HG03460 (cell line): ENCODE results near the gene FOLR3.
"Not testable (repeated sequence)": the region's sequence is repeated elsewhere in the genome, so short reads cannot be mapped to it uniquely, and the experiment has no call there.

Source experiments
- ATAC-seq: cut with Tn5 transposase; IDR thresholded peaks from one replicate; pipeline ENCODE4 v1.9.1; 2021; ENCODE audit not compliant: unreplicated experiment

FOLR3 gene

DNA sequence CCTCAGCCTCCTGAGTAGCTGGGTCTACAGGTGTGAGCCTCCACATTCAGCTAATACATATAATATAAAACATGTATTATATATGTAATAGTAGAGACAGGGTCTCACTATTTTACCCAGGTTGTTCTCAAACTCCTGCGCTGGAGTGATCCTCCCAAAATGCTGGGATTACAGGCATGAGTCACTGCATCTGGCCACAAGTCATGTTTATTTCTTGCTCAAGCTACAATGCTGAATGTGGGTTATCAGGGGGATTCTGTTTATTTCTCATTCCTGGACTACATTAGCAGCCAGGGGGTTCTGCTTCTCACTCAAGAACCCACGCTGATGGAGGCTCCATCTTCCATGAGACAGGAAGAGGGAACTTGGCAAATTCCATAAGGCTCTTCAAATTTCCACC is 24.8 kb downstream of the FOLR3 start:
- no peak for ATAC-seq

DNA sequence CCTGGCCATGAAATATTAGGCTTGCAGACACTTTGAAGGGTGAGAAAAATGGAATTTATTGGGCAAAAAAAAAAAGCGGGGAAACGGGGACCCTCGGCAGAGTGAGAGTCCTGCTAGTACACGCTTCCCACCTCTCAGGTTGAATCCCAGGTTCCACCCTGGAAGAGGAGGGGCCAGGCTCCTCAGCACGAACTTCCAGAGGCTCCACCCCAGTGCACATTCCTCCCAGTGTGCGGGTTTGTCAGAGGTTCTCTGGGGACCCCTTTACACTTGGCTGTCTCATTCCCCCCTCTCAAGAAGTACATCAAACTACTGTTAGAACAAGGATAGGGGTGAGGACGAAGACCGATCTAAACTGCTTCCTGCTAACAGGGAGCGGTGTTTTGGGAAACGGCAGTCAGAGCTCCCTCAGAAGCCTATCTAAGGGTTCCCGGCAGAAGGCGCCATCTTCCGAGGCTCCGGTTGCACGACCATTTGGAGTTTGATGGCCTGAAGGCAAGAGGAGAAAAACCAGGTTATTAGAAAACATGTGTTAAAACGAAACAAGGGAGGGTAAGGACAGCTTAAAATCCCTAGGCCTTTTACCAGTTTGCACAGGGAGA is 27.5 kb downstream of the FOLR3 start:
- no peak for ATAC-seq

DNA sequence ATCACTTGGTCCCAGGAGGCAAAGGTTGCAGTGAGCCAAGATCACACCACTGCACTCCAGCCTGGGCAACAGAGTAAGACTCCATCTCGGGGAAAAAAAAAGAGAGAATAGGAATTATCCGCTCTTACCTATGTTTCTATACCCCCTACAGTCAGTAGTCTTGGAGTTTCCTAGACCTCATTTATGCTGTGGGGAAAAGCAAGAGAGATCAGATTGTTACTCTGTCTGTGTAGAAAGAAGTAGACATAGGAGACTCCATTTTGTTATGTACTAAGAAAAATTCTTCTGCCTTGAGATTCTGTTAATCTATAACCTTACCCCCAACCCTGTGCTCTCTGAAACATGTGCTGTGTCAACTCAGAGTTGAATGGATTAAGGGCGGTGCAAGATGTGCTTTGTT is 28.7 kb downstream of the FOLR3 start:
- ATAC-seq, result not testable (repeated sequence)

DNA sequence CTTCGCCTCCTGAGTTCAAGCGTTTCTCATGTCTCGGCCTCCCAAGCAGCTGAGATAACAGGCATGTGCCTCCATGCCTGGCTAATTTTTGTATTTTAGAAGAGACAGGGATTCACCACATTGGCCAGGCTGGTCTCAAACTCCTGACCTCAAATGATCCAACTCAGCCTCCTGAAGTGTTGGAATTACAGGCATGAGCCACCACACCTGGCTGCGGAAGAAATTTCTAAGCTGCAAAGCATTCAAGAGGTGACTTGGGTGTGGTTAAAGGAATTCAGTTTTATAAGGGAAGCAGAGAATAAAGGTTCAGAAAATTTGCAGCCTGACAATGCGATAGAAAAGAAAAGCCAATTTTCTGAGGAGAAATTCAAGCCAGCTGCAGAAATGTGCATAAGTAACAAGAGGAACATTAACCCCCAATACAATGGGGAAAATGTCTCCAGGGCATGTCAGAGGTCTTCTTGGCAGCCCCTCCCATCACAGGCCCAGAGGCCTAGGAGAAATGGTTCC is 33.6 kb downstream of the FOLR3 start:
- ATAC-seq, result not testable (repeated sequence)

DNA sequence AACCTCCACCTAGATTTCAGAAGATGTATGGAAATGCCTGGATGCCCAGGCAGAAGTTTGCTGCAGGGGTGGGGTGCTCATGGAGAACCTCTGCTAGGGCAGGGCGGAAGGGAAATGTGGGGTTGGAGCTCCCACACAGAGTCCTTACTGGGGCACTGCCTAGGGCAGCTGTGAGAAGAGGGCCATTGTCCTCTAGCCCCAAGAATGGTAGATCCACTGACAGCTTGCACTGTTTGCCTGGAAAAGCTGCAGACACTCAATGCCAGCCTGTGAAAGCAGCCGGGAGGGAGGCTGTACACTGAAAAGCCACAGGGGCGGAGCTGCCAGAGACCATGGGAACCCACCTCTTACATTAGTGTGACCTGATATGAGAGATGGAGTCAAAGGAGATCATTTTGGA is 34.2 kb downstream of the FOLR3 start:
- not testable (repeated sequence) for ATAC-seq

DNA sequence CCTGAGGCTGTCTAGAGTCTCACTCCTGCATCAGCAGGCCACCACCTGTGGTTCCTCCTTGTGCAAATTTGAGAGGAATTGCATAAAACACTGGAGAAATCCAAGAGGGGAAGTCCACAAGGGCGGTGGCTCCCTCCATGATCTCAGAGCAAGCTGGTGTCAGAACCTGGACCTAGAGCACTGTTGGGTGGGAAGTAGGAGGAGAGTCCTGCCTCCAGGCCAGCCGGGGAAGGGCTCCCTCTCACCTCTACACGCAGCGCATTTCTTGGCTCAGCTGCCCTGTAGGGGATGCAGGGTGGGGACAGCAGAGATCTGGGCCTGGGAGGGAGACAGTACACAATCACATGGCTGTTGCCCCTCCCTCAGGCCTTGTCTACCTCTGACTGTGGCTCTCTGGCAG is 36.5 kb downstream of the FOLR3 start:
- not testable (repeated sequence) for ATAC-seq

DNA sequence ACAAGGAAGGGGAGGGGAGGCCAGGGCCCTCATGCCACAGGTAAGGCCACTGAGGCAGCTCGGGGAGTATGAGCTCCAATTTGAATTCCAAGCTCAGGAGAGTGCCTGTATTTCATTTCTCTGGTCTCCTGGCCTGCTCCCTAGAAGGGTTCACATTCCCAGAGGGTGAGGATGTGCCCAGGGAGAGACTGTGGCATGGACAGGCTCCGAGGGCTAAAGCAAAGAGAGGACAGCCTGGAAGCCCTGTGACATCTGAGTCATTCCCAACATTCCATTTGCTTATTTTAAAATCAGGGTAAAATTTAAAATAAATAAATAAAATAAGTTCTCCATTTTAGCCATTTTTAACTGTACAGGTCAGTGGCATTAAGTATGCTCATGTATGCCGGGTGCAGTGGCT is 37.8 kb downstream of the FOLR3 start:
- ATAC-seq, result no peak

DNA sequence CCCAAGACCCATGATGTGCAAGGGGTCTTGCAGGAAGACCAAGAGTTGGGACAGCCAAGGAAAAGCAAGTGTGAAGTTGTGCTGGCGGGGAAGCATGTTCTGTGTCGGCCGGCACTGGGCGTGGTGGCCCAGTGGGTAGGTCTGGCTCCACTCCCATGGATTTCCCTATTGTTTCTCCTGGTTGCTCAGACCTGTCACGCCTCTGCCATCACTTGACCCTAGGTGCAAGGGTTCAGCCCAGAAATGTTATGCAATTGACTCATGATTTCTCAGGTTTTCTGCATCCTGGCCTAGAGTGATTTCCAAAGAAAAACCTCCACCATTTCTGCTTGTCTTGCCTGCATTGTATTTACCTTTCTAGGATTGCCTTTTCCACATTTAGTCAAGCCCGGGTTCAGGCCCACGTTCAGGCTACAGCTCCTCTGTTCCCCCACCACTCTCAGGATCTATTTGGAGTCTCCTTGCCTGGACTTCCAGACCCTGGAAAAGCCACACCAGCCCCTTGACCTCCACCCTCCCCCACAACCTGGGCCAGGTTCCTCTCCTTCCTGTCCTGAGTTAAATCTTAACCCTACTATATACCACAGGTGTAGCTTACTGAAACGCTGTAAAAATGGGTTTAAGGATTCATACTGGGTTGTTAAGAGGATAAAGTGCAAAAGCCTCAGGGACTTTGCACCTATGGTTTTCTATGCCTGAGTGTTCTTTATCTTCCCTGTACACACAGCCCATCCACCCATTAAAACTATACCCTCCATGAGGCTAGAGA is 39.0 kb downstream of the FOLR3 start:
- ATAC-seq, result no peak

DNA sequence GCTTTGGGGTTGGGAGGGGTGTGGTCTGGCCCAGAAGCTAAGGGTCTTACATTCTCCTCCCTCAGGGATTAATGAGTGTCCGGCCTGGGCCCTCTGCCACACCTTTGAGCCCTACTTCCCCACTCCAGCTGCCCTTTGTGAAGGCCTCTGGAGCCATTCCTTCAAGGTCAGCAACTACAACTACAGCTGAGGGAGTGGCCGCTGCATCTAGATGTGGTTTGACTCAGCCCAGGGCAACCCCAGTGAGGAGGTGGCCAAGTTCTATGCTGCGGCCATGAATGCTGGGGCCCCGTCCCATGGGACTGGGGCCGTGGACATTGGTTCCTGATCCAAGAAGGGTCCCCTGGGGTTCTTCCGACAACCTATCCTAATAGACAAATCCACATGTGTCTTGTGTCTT is 42.1 kb downstream of the FOLR3 start:
- no peak for ATAC-seq

DNA sequence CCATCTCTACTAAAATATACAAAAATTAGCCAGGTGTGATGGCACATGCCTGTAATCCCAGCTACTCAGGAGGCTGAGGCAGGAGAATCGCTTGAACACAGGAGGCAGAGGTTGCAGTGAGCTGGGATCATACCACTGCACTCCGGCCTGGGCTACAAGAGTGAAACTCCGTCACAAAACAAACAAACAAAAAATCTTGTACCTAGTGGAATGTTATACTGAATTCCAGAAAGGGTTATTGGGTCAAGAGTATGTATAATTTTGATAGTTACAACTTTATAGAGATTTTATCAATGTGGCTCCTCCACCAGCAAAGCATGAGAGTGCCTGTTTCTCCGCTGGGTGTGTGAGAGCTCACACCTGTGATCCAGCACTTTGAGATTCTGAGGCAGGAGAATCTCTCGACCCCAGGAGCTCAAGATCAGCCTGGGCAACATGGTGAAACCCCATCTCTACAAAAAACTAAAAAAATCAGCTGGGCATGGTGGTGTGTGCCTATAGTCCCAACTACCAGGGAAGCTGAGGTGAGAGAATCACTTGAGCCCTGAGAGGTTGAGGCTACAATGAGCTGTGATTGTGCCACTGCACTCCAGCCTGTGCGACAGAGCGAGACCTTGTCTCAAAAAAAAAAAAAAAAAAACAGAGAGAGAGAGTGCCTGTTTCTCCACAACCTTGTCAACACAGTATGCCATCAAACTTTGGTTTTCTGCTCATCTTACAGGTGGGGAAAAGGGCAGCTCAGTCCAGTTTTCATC is 43.7 kb downstream of the FOLR3 start:
- no peak for ATAC-seq

DNA sequence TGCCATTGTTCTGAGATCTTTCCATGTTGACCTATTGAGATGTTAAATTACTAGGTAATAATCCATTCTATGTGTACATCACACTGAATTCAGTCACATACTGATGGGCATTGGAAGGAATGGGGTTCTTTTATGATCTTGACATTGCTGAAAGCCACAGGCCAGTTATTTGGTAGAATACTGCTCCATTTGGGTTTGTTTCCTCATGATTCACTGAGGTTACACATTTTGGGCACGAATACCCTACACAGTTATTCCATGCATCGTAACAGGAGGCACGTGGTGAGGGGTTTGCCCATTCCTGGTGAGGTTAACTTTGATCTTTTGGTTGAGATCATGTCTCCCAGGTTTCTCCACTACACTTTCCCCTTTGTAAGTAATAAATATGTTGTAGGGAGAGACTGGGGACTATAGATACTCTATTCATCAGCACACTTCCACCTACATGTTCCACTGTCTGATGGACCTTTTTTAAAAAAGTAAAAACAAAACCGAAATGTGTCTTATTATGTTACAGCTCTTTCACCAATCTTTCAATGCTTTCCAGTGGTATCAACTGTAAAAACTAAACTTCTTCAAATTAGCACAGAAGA is 44.4 kb downstream of the FOLR3 start:
- ATAC-seq, result no peak

DNA sequence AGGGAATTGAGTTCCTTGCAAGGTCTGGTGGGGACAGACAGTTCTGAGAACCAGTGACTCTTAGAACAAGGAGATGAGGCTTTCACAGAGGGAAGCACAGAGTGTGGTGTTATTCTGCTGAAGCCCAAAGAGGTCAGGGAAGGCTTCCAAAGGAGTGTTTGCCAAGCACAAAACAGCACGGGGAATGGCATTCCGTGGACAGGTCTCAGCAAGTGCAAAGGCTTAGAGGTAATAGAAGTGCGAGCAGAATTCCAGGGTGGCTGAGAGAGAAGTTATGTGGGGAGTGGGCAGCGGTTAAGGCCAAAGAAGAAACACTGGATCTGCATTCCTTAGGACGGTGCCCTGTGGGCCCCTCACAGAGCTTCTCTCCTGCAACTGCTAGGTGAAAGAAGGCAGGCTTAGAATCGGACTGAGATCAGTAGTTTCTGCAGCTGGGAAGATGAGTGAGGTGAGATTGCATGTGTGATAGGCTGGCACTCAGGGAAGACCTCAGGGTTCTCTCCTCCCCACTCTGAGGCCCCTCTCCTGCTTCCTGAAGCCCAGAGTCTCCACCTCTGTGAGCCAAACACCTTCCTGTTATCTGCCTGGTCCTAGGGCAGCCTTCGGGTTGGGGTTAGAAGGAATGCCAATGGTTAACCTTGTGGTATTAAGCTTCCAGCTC is 45.5 kb downstream of the FOLR3 start:
- not testable (repeated sequence) for ATAC-seq

DNA sequence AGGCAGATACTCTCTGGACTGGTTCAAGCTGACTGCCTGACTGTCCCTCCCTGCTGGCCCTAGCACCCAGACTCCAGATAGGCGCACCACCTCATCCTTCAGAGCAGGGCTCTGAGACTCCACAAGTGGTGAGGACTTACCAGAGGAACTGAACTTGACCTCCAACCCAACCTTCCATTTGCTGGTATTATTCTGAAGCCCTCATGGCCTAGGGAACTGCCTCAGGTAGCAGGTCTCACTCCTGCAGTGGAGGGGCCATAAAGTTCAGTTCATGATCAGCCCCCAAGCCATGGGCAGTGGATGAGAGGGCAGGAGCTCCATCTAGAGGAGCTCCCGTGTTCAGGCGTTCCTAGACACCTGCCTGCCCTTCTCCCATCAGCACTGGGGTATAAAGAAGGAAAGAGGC is 46.0 kb downstream of the FOLR3 start:
- ATAC-seq, result not testable (repeated sequence)

DNA sequence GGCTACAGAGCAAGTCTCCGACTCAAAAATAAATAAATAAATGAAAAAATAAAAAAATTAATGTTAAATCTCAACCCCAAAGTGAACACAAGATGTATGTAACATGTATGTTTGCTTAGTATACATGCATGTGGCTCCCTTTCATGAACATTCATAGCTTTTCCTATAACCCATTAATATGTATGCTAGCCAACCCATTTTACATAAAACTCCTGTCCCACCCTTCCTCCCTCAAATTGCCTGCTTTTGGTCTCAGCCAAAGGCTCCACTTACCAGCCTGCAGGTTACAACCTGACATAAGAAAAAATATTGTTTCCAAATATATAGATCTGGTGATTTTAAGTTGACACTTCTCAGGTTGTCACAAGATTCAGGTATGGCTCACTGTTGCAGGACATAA is 52.7 kb downstream of the FOLR3 start:
- ATAC-seq, result no peak
